GM18861 (cell line): ENCODE measurements around the gene RAB20.
"Not testable (repeated sequence)": the region's sequence is repeated elsewhere in the genome, so short reads cannot be mapped to it uniquely, and the experiment has no call there.

ENCODE experiments used
- ATAC-seq: cut with Tn5 transposase; IDR thresholded peaks from one replicate; pipeline ENCODE4 v1.9.1; 2021; ENCODE audit not compliant: unreplicated experiment

The RAB20 gene

DNA sequence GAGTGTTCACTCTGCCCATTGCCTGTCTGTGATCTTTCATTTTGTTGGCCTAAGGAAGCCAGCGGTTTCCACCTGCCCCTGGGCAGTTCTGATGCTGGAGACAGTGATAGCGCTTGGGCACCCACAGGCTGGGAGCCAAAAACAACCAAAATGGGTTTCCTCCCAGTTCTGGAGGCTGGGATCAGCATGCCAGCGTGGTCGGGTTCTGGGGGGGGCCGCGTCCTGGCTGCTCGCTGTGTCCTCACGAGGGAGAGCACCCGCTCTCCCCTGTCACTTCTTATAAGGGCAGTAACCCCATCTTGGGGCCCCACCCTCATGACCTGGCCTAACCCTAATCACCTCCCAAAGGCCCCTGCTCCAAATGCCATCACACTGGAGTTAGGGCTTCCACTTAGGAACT, 67.9 kb downstream of the RAB20 start:
- no peak for ATAC-seq

DNA sequence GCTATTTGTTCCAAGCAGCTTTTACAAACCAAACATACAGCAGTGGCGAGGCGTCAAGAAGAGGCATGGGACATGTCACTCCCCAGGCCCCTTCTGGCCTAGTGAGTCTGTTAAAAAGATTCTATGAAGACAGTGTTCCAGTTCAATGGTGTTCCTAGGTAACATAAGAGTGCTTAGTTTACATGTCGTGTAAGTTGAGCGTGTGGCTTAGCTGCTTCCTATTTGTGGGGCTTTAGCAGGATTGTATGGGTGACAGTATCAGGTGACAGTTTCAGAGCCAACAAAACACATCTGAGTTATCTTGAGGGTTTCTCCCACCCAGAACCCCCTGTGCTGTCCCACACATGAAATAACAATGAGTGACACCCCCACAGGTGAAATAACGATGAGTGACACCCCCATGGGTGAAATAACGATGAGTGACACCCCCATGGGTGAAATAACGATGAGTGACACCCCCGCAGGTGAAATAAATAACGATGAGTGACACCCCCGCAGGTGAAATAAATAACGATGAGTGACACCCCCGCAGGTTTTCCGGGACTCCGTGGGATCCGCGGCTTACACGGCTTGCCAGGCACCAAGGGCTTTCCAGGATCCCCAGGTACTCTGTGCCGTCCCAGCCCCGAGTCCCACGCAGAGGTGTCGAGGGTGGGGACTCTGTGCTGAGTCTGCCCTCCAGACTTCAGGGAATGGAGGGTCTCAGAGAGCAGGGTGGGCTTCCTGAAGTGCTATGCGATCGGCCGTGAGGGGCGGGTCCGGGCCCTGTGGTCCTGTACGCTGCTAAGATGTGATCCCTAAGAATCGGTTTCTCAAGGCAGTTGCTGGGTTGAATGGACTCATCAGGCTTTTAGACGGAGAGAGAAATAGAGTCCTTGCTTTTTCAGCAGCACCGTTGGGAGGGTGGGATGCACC, 68.6 kb downstream of the RAB20 start:
- no peak for ATAC-seq

DNA sequence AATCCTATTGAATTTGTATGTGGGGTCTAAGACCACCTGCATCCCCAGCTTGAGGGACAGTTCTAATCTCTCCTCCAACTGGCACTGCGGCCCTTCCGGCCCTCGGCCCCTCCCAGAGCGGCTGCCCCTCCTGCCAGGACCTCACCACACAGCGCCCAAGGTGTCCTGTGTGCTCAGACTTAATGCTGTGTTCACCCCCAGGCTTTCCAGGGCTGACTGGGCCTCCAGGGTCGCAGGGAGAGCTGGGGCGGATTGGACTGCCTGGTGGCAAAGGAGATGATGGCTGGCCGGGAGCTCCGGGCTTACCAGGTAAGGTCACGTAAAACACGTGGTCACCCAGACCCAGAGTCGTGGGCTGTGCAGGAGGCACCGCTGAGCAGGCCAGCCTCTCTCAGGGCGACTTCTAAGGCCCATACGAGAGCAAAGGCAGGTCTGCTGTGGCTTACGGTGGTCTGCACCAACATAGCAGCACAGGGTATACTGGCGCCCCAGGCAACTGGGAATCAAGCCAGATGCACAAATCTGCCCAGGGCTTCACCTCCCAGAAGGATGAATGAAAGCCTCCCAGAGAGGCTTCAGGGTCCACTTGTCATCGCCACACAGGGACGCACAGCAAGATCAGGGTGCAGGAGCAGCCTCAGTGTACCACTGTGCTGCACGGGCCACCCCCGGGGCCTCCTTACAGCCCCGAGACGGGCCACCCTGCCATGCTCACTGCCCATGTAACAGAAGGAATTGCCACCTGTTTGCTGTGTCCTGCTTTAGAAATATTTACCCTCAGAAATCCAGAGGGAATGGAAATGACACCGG, 69.4 kb downstream of the RAB20 start:
- no peak for ATAC-seq

GRCh38 chr13:110490009-110490770, 71.3 kb downstream of the RAB20 start:
- no peak for ATAC-seq

GRCh38 chr13:110486880-110487279, 74.6 kb downstream of the RAB20 start:
- ATAC-seq, result not testable (repeated sequence)

- no peak for ATAC-seq
These were observed 75.3 kb downstream of the RAB20 start for GRCh38 chr13:110486061-110486715.

DNA sequence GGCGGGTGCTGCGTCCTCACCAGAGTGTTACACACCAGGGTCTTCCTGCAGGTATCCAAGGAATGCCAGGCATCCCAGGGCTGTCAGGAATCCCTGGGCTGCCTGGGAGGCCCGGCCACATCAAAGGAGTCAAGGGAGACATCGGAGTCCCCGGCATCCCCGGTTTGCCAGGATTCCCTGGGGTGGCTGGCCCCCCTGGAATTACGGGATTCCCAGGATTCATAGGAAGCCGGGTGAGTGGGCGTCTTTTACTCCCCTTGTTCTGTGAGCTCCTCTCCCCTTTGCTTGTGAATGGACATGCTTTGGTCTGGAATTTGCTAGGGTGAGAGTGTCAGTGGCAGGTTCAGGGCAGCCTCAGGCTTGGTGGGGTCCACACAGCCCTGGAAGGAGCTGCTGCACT, 75.9 kb downstream of the RAB20 start:
- ATAC-seq, result no peak

- no peak for ATAC-seq
These were observed 77.1 kb downstream of the RAB20 start for GRCh38 chr13:110484290-110485048.

DNA sequence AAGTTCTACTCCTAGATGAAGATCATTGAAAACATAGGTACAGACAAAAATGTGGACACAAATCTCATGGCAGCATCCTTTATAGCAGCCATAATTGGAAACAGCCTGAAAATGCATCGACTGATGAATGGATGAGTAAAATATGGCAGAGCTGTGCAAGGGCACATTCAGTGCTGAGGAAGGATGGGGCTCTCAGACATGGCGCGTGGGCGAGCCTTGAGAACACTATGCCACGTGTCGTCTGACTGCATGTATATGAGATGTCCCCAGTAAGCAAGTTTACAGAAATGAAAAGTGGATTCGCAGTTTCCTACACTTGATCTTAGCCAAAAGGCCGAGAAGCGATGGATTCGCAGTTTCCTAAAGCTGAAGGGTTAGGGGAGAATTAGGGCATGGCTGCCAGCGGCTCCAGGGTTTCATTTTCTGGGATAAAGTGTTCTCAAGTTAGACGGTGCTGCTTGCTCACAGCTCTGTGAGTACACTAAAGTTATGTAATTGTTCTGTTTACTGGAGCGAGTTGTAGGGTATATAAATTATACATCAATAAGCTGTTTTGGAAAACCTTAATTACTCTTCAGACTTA, 78.0 kb downstream of the RAB20 start:
- ATAC-seq, result no peak

- ATAC-seq, result no peak
These were observed 81.4 kb downstream of the RAB20 start for GRCh38 chr13:110480161-110480560.

DNA sequence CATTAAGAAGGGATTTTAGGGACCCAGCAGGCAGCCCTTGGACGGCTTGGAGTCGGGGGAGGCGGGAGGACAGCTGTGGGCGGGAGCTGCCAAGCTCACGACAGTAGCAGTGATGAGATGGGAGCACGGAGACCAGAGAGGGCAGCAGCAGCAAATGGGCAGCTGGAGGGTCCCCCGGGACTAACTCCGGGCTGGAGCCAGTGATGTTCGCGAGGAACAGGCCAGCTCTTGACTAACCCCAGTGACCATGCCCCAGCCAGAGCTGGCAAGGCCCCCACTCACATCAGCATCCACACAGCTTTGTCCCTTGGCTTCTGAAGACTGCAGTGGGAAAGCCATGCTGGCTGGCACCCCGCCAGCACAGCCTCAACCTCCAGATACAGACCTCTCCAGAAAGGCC, 81.9 kb downstream of the RAB20 start:
- ATAC-seq, result no peak

- ATAC-seq, result no peak
These were observed 82.3 kb downstream of the RAB20 start for GRCh38 chr13:110479215-110479545.

DNA sequence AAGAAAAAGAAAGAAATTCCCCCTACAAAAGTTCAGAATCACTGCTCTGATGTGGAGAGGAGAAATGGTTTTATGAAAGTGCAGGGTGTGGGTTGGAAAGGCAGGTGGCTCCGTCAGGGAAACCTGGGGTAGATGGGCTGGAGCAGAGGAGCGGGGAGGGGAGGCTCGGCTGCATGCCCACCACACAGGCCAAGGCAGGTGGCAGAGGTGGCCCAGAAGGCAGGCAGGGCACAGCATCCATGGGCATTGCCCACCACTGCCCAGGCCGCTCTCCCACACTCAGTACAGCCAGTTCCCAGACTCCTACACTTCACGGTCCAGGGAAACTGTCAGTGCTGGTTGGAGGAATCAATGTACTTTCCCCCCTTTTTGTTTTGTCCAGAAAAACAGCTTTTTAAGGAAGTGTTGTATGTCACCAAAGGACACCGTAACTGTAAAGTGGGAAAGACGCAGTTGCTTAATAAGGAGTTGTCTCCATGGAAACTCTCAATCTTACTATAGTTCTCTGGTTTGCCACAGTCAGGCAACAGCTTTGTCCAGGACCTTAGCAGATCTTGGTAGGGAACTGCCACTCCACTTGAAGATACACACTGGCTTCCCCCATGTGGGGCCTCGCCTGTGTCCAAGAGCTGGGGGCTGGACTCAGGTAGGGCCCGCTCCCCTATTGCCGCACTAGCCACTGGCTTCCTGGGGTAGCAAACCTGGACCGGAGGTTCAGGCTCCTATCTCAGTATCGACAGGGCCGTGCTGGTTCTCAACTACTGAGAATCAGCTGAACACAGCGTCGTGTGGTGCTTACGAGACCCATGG, 82.9 kb downstream of the RAB20 start:
- ATAC-seq, result no peak

- no peak for ATAC-seq
These were observed 83.7 kb downstream of the RAB20 start for GRCh38 chr13:110477706-110478245.

- no peak for ATAC-seq
These were observed 85.3 kb downstream of the RAB20 start for GRCh38 chr13:110476220-110476617.

GRCh38 chr13:110475550-110476219, 85.8 kb downstream of the RAB20 start:
- no peak for ATAC-seq

GRCh38 chr13:110475117-110475516, 86.4 kb downstream of the RAB20 start:
- ATAC-seq, result no peak

DNA sequence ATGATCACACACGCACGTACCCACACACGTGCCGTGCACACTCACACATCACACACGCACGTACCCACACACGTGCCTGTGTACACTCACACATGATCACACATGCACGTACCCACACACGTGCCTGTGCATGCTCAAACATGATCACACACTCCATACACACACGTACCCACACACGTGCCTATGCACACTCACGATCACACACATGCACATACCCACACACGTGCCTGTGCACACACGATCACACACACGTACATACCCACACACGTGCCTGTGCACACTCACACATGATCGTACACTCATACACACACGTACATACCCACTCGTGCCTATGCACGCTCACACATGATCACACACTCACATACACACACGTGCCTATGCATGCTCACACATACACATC, 86.8 kb downstream of the RAB20 start:
- ATAC-seq, result no peak
